Stimulated activated CD4-positive, alpha-beta T cell treated with anti-CD3 and anti-CD28 coated beads, Interleukin-1b, Interleukin-23, amount 100 ng/mL, for 48 hours (primary cell): Measurements from ENCODE around the gene PRKAR1B.

Experiments
- DNase-seq: peaks from one replicate; pipeline ENCODE4 v3.0.0-alpha.2; 2020

PRKAR1B gene

DNA sequence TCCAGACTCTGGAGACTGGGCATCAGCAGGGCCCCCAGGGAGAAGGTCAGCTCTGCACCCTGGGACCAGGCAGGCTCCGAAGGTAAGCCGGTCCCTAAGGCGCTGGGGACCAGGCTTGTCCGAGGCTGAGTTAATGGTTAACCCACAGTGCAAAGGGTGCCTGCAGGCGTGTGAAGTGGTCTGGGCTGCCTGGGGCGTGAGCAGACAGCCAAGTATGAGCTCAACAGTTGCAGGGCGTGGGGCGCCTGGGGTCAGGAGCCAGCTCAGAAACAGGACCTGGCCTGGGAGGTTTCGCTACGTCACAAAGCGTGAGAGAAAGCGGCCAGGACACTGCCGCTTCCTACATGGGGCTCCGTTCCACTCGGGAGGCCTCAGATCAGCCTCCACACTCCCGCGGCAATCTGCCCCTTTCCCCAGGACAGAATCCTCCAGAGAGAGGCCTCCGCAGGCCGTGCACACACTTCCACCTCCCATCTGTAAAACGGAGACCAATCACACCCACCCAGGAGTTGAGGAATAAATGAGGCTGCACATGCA lies 223.4 kb downstream of the PRKAR1B start:
- no peak for DNase-seq

DNA sequence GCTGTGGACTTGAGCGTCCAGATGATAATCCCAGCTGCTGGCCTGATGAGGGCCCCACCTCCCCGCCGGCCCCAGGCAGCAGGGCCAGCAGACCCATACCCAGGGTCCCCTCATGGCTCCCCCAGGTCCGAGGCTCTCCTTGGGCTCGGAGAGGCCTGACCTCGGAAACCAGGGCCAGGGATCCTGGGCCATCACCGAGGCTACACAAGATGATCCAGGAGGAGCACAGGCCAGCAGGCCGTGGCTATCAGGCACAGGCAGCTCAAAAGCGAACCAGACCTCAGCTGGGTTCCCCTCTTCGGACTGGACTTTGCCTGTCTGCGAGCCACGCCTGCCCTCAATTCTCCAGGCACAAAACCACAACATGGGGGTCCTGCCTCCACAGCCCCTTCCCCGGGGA lies 224.8 kb downstream of the PRKAR1B start:
- DNase-seq = no peak

- DNase-seq = no peak
Measured at GRCh38 chr7:501526-501925, 225.6 kb downstream of the PRKAR1B start.

- no peak for DNase-seq
Measured at GRCh38 chr7:500521-501420, 226.3 kb downstream of the PRKAR1B start.

DNA sequence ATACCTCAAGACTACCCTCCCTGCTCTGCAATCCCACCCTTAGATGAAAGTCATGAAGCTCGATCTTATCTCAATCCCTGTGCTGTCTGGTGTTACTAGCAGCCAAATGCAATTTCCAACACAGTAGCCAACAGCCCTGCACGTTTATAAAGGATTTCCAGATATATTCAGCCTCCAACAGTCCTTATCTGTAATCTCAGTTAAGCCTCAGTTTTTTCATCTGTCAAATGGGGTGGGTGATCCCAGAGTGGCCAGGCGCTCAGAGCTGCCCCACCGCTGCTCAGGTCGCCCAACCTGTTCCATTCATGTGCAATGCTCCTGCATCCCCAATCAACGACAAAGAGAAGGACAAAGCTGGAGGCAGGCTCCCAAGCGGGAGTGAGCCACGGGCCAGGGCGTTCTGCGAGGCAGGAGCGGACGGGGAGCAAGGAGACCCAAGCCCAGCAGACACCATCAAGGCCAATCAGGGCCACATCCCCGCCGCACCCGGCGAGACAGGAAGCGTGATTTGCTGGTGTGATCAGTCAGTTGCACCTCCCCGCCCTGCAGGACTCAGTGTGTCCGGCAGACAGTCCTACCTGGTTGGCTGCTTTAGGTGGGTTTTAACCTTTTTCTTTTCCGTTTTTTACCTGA lies 227.1 kb downstream of the PRKAR1B start:
- DNase-seq = no peak
